GM23338 (cell line): ENCODE results near the gene ATRIP. TPM values are rescaled to one million over a fixed set of nuclear protein-coding genes. Genes with fewer than 3 reads are reported as not detected.

Experiments used
- JUNB ChIP-seq: IDR thresholded peaks from one replicate; pipeline ENCODE4 v1.6.1; 2016; ENCODE audit warnings: antibody characterized with exemption; ENCODE audit not compliant: unreplicated experiment
- POLR2AphosphoS5 ChIP-seq: IDR thresholded peaks from 2 replicates; pipeline ENCODE4 v1.6.1; 2016; ENCODE audit warnings: antibody characterized with exemption, low read depth
- ZNF114 ChIP-seq: fragments of 250-450 bp; sonication (Bioruptor Pico); IDR thresholded peaks from 2 replicates; pipeline ENCODE4 v1.5.0; 2020; ENCODE audit warnings: mild to moderate bottlenecking, moderate library complexity
- polyA plus RNA-seq: library from polyadenylated mRNA; unstranded; fragments of >200 nt; fragmentation: Nextera tagmentation; extraction: Ambion mirVana; gene quantifications from 2 replicates; pipeline ENCODE4 v1.2.1, GENCODE V29; 2016
- total RNA-seq: library from RNA; depleted of rRNA; stranded (reverse); fragments of >200 nt; shearing (Covaris generic); gene quantifications from 2 replicates; pipeline ENCODE4 v1.2.3, GENCODE V29; 2014
- TF ChIP-seq, protein P1 (sequence below): fragments of 250-450 bp; sonication (Bioruptor Pico); IDR thresholded peaks from 2 replicates; pipeline ENCODE4 v1.5.0; 2020; ENCODE audit warnings: mild to moderate bottlenecking, moderate library complexity
- TF ChIP-seq, protein P2 (sequence below): IDR thresholded peaks from one replicate; pipeline ENCODE4 v1.6.1; 2018; ENCODE audit warnings: antibody characterized with exemption; ENCODE audit not compliant: unreplicated experiment

The ATRIP gene
- total and polyA plus RNA-seq, 2 experiments from 2014 or later: 5.8 to 17.3 TPM

- TF ChIP-seq, protein P1, sequence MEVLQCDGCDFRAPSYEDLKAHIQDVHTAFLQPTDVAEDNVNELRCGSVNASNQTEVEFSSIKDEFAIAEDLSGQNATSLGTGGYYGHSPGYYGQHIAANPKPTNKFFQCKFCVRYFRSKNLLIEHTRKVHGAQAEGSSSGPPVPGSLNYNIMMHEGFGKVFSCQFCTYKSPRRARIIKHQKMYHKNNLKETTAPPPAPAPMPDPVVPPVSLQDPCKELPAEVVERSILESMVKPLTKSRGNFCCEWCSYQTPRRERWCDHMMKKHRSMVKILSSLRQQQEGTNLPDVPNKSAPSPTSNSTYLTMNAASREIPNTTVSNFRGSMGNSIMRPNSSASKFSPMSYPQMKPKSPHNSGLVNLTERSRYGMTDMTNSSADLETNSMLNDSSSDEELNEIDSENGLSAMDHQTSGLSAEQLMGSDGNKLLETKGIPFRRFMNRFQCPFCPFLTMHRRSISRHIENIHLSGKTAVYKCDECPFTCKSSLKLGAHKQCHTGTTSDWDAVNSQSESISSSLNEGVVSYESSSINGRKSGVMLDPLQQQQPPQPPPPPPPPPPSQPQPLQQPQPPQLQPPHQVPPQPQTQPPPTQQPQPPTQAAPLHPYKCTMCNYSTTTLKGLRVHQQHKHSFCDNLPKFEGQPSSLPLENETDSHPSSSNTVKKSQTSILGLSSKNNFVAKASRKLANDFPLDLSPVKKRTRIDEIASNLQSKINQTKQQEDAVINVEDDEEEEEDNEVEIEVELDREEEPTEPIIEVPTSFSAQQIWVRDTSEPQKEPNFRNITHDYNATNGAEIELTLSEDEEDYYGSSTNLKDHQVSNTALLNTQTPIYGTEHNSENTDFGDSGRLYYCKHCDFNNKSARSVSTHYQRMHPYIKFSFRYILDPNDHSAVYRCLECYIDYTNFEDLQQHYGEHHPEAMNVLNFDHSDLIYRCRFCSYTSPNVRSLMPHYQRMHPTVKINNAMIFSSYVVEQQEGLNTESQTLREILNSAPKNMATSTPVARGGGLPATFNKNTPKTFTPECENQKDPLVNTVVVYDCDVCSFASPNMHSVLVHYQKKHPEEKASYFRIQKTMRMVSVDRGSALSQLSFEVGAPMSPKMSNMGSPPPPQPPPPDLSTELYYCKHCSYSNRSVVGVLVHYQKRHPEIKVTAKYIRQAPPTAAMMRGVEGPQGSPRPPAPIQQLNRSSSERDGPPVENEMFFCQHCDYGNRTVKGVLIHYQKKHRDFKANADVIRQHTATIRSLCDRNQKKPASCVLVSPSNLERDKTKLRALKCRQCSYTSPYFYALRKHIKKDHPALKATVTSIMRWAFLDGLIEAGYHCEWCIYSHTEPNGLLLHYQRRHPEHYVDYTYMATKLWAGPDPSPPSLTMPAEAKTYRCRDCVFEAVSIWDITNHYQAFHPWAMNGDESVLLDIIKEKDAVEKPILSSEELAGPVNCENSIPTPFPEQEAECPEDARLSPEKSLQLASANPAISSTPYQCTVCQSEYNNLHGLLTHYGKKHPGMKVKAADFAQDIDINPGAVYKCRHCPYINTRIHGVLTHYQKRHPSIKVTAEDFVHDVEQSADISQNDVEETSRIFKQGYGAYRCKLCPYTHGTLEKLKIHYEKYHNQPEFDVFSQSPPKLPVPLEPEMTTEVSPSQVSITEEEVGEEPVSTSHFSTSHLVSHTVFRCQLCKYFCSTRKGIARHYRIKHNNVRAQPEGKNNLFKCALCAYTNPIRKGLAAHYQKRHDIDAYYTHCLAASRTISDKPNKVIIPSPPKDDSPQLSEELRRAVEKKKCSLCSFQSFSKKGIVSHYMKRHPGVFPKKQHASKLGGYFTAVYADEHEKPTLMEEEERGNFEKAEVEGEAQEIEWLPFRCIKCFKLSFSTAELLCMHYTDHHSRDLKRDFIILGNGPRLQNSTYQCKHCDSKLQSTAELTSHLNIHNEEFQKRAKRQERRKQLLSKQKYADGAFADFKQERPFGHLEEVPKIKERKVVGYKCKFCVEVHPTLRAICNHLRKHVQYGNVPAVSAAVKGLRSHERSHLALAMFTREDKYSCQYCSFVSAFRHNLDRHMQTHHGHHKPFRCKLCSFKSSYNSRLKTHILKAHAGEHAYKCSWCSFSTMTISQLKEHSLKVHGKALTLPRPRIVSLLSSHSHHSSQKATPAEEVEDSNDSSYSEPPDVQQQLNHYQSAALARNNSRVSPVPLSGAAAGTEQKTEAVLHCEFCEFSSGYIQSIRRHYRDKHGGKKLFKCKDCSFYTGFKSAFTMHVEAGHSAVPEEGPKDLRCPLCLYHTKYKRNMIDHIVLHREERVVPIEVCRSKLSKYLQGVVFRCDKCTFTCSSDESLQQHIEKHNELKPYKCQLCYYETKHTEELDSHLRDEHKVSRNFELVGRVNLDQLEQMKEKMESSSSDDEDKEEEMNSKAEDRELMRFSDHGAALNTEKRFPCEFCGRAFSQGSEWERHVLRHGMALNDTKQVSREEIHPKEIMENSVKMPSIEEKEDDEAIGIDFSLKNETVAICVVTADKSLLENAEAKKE (CRISPR knock-in tag): no peak
- no peak for TF ChIP-seq JUNB
- TF ChIP-seq POLR2AphosphoS5: no peak
- TF ChIP-seq, protein P2, sequence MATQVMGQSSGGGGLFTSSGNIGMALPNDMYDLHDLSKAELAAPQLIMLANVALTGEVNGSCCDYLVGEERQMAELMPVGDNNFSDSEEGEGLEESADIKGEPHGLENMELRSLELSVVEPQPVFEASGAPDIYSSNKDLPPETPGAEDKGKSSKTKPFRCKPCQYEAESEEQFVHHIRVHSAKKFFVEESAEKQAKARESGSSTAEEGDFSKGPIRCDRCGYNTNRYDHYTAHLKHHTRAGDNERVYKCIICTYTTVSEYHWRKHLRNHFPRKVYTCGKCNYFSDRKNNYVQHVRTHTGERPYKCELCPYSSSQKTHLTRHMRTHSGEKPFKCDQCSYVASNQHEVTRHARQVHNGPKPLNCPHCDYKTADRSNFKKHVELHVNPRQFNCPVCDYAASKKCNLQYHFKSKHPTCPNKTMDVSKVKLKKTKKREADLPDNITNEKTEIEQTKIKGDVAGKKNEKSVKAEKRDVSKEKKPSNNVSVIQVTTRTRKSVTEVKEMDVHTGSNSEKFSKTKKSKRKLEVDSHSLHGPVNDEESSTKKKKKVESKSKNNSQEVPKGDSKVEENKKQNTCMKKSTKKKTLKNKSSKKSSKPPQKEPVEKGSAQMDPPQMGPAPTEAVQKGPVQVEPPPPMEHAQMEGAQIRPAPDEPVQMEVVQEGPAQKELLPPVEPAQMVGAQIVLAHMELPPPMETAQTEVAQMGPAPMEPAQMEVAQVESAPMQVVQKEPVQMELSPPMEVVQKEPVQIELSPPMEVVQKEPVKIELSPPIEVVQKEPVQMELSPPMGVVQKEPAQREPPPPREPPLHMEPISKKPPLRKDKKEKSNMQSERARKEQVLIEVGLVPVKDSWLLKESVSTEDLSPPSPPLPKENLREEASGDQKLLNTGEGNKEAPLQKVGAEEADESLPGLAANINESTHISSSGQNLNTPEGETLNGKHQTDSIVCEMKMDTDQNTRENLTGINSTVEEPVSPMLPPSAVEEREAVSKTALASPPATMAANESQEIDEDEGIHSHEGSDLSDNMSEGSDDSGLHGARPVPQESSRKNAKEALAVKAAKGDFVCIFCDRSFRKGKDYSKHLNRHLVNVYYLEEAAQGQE: no peak
- no peak for TF ChIP-seq ZNF114 (CRISPR knock-in tag)
Observed at GRCh38 chr3:48502728-48503168, 56.2 kb downstream of the ATRIP start (continued).
